Rectal smooth muscle tissue (tissue), 1 donor: Measurements from ENCODE around the gene RNF168.
A peak's percentile ranks its signal among the peaks of the same experiment; 100 is the strongest.
"Not testable (repeated sequence)": the region's sequence is repeated elsewhere in the genome, so short reads cannot be mapped to it uniquely, and the experiment has no call there.

Source experiments
- H3K27ac ChIP-seq: one replicate; pipeline ENCODE4 v1.7.0; 2013; ENCODE audit warnings: low read depth, low read length, inconsistent platforms
- H3K27me3 ChIP-seq: one replicate; pipeline ENCODE4 v1.7.0; 2013; ENCODE audit warnings: low read length; ENCODE audit not compliant: control insufficient read depth, insufficient read depth
- H3K36me3 ChIP-seq: one replicate; pipeline ENCODE4 v1.7.0; 2013; ENCODE audit warnings: low read length; ENCODE audit not compliant: control insufficient read depth, insufficient read depth
- H3K4me1 ChIP-seq: one replicate; pipeline ENCODE4 v1.7.0; 2013; ENCODE audit warnings: low read length; ENCODE audit not compliant: control insufficient read depth, insufficient read depth
- H3K4me3 ChIP-seq: one replicate; pipeline ENCODE4 v1.7.0; 2013; ENCODE audit warnings: low read length
- H3K9ac ChIP-seq: one replicate; pipeline ENCODE4 v1.7.0; 2013; ENCODE audit warnings: low read length

Gene RNF168

GRCh38 chr3:196503196-196504076, at the start of gene RNF168:
Gene RNF168 (minus strand): TSS chr3:196503768. CDS start chr3:196503173, 595 bp downstream.
- Histone ChIP-seq H3K36me3 (no peaks in the 10 kb centered on the region), H3K4me1 (peaks cover 7% of the 10 kb centered on the region), H3K27ac (peak within 1 kb of the TSS; percentile 87), H3K4me3 (peak within 1 kb of the TSS; percentile 87), H3K9ac (peak within 1 kb of the TSS; percentile 89), H3K27me3 (peaks cover 2% of the 10 kb centered on the region)

GRCh38 chr3:196552253-196552652, 48.7 kb upstream of the RNF168 start:
- H3K4me1 ChIP-seq = no peaks in the 10 kb centered on the region
- no peak overlapping the region for H3K9ac ChIP-seq
- H3K27me3 ChIP-seq = no peaks in the 10 kb centered on the region
- H3K27ac ChIP-seq = no peak overlapping the region
- H3K4me3 ChIP-seq = no peak overlapping the region
- H3K36me3 ChIP-seq = peaks cover 1% of the 10 kb centered on the region

- not testable (repeated sequence) for H3K4me1 ChIP-seq, H3K9ac ChIP-seq, H3K4me3 ChIP-seq, H3K27ac ChIP-seq, H3K27me3 ChIP-seq, H3K36me3 ChIP-seq
These were observed 46.6 kb upstream of the RNF168 start for GRCh38 chr3:196550172-196550571.

- not testable (repeated sequence) for H3K4me3 ChIP-seq, H3K36me3 ChIP-seq, H3K27me3 ChIP-seq, H3K9ac ChIP-seq, H3K27ac ChIP-seq, H3K4me1 ChIP-seq
These were observed 45.7 kb upstream of the RNF168 start for GRCh38 chr3:196549312-196549711.

- H3K9ac ChIP-seq = no peak overlapping the region
- no peaks in the 10 kb centered on the region for H3K4me1 ChIP-seq
- no peak overlapping the region for H3K27ac ChIP-seq
- no peak overlapping the region for H3K4me3 ChIP-seq
- no peaks in the 10 kb centered on the region for H3K27me3 ChIP-seq
- H3K36me3 ChIP-seq = no peaks in the 10 kb centered on the region
These were observed 43.5 kb upstream of the RNF168 start for GRCh38 chr3:196547067-196547466.

GRCh38 chr3:196546537-196546936, 43.0 kb upstream of the RNF168 start:
- Histone ChIP-seq H3K4me1 (no peaks in the 10 kb centered on the region), H3K27ac (no peak overlapping the region), H3K4me3 (no peak overlapping the region), H3K36me3 (no peaks in the 10 kb centered on the region), H3K9ac (no peak overlapping the region), H3K27me3 (no peaks in the 10 kb centered on the region)

GRCh38 chr3:196544491-196544992, 41.0 kb upstream of the RNF168 start:
- H3K4me1 ChIP-seq = no peaks in the 10 kb centered on the region
- no peak overlapping the region for H3K9ac ChIP-seq
- H3K36me3 ChIP-seq = no peaks in the 10 kb centered on the region
- no peaks in the 10 kb centered on the region for H3K27me3 ChIP-seq
- no peak overlapping the region for H3K4me3 ChIP-seq
- no peak overlapping the region for H3K27ac ChIP-seq

GRCh38 chr3:196541684-196542445, 38.3 kb upstream of the RNF168 start:
- Histone ChIP-seq H3K9ac (no peak overlapping the region), H3K4me1 (no peaks in the 10 kb centered on the region), H3K27ac (no peak overlapping the region), H3K36me3 (no peaks in the 10 kb centered on the region), H3K27me3 (no peaks in the 10 kb centered on the region), H3K4me3 (no peak overlapping the region)

- H3K9ac ChIP-seq = no peak overlapping the region
- no peaks in the 10 kb centered on the region for H3K27me3 ChIP-seq
- H3K27ac ChIP-seq = no peak overlapping the region
- no peaks in the 10 kb centered on the region for H3K36me3 ChIP-seq
- no peaks in the 10 kb centered on the region for H3K4me1 ChIP-seq
- no peak overlapping the region for H3K4me3 ChIP-seq
These were observed 33.9 kb upstream of the RNF168 start for GRCh38 chr3:196537319-196537984.

- H3K4me1 ChIP-seq = no peaks in the 10 kb centered on the region
- no peaks in the 10 kb centered on the region for H3K36me3 ChIP-seq
- H3K4me3 ChIP-seq = no peak overlapping the region
- H3K9ac ChIP-seq = no peak overlapping the region
- no peaks in the 10 kb centered on the region for H3K27me3 ChIP-seq
- H3K27ac ChIP-seq = no peak overlapping the region
These were observed 29.7 kb upstream of the RNF168 start for GRCh38 chr3:196533260-196533681.

GRCh38 chr3:196531418-196531817, 27.9 kb upstream of the RNF168 start:
- no peaks in the 10 kb centered on the region for H3K4me1 ChIP-seq
- H3K27ac ChIP-seq = no peak overlapping the region

GRCh38 chr3:196528639-196529233, 25.2 kb upstream of the RNF168 start:
- no peaks in the 10 kb centered on the region for H3K4me1 ChIP-seq
- no peaks in the 10 kb centered on the region for H3K27me3 ChIP-seq
- H3K36me3 ChIP-seq = no peaks in the 10 kb centered on the region
- peak overlapping the region; percentile 60 for H3K4me3 ChIP-seq
- H3K9ac ChIP-seq = peak overlapping the region; percentile 2
- peak overlapping the region; percentile 76 for H3K27ac ChIP-seq

More at GRCh38 chr3:196531418-196531817, 27.9 kb upstream of the RNF168 start:
- H3K27me3 ChIP-seq = no peaks in the 10 kb centered on the region
- no peak overlapping the region for H3K4me3 ChIP-seq
- no peaks in the 10 kb centered on the region for H3K36me3 ChIP-seq
- no peak overlapping the region for H3K9ac ChIP-seq
